HG03565 (cell line): ENCODE data around the gene FRMD4A.

Experiments
- ATAC-seq: cut with Tn5 transposase; IDR thresholded peaks from one replicate; pipeline ENCODE4 v1.9.1; 2021; ENCODE audit warnings: mild to moderate bottlenecking, moderate library complexity; ENCODE audit not compliant: unreplicated experiment

FRMD4A gene

DNA sequence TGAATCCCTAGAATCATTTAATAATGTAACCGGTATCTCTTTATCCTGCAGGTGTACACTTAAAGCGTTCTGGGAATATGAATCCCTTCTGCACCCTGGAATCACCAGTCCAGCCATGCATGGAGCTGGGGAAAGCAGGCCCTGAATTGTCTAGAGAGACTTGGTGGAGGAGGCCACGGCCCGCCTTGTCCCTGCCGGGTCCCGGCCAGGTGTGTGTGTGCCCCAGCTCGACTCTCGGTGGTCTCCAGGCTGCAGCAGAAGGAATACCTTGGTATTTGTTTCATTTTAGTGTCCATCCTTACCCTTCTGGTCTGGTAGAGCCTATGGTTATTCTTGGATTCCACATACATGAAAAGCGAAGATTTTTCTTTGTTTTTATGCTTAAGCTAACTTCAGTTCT is 685.9 kb downstream of the FRMD4A start:
- no peak for ATAC-seq

DNA sequence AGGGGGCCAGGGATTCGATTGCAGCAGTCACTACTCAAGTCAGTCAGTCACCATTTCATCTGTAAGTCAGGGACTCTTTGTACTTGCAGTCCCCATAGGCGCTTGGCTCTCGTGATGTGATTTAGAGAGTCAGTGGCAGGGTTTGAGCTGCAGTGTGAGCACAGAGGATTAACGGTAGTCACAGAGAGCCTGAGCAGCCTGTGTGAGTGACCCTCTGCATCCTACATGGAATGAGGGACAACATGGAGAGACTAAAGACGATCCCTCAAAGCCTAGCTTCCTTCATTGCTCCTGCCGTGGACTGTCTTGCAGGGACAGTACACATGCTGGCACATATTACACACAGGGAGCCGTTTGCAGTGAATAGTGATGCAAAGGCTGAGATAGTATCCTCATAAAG is 687.7 kb downstream of the FRMD4A start:
- no peak for ATAC-seq

DNA sequence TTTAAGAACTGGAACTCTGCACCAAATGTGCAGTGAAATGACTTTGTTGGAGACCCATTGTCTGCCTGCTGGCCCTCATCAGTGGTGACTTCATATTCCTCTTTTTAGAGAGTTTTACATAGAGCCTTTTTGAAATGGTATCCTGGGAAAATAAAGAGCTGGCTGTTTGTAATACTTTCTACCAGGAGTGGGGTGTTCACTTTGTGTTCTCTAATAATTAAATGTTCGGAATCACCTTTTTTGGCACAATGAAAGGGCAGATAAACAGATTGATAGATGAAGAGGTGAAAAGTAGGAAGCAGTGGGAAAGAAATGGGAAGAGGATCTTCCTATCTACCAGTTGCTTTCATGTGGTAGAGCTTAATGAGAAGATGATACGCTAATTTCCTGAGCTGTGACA is 688.4 kb downstream of the FRMD4A start:
- no peak for ATAC-seq

DNA sequence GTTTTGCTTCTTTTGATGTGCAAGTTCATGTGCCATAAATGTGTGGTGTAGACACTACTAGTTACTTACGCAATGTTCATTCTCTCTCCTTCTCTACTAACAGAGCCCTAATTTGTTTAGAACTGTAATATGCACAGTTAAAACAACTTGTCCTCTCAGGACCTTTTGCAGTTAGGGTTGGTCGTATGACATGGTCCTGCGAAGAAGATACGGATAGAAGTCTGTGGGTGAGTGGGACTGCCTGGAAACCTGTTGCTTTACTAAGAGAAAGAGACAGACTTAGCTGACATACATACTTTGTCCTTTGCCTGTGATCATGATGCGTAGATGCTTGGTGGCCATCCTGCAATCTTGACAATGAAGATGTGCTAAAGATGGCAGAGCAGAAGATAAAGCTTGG is 692.8 kb downstream of the FRMD4A start:
- no peak for ATAC-seq

DNA sequence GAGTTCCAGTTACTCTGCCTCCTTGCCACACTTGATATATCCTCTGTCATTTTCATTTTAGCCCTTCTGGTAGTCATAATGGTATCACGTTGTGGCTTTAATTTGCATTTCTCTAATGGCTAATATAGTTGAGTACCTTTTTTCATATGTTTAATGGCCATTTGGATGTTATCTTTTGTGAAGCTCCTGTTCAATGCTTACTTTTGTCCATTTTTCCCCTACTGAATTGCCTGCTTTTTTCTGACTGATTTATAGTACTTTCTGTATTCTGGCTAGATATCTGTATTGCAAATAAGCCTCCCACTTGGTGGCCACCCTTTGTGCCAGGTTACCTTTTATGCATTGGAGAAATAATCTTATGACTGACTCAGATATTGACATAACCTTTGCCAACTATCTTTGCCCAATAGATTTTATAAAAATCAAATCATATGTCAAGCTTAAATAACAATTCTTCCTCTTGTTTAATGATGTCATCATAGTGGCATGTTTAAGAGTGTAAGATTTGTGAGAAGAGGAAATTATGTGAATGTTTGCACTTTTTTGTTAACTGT is 693.3 kb downstream of the FRMD4A start:
- no peak for ATAC-seq

DNA sequence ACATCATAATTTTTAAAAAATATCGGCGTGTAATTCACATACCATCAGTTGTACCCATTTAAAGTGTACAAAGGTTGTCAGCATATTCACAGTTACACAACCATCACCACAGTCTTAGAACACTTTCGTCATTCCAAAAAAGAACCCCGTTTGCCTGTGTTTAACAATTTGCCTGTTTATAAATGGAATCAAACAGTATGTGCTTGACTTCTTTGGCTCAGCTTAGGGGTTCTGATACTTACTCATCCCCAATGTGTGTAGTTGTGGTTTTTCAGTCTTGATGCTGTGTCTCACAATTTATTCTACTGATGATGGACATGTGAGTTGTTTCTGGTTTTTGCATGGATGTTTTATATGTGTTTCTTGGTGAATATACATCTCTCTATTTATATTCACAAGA is 693.9 kb downstream of the FRMD4A start:
- no peak for ATAC-seq

DNA sequence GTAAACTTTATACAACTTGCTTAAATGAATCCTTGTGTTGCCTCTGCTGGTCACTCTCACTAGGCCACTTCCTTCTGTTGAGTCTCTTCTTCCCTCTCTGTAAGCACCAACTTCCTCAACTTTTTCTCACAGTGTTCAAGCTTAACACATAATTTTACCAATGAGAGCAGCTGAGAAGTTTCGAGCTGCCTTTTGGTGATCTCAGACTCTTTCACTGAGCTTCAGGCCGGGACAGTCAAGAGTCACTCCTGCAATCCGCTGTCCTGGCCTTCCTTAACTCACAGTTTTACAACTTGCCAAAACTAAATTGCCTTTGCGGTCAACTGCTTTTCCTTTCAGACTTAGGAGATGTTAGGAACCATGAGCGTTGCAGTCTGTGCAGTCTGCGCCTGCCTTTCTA is 696.5 kb downstream of the FRMD4A start:
- ATAC-seq = no peak

DNA sequence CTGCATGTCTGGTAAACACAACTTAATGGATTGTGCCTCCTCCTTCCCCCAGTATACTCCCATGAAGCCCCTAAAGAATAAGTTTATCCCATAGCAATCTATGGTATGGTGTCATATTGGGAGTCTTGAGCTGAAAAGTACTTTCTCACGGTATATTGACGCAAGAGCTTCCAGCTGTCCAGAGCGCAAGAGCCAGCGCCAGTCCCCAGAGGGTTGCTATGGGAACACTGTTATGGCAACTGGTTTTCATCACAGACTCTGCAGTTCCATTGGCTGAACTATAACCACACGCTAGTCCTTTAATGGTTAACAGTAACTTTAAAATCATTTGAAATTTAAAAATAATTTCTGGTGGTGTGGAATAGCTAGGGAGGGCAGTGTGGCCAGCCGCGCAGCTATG is 697.0 kb downstream of the FRMD4A start:
- ATAC-seq = no peak

DNA sequence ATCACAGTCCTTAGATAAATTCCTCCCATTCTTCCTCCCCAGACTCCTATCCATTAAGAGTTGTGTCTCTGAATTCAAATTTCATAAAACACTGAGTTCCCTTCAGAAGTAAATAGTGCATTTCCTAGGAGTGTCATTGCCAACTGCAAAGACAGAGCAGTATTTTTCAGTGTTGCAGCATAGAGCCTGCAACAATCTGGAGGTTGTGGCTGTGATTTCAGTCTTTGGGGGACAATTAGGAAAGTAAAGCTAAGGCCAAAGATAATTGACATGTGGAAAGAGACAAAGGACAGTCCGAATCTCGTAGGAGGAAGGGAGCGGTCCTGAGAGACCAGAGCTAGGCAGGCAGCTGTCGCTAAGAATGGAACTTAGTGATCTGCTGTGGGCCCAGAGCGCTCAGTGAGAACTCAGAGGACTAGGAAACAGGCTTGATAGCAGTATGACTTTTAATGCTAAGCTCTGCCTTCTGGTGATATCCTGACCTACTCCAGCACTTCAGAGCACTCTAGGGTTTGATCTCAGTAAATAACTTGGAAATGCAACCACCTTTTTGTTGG is 697.8 kb downstream of the FRMD4A start:
- no peak for ATAC-seq

DNA sequence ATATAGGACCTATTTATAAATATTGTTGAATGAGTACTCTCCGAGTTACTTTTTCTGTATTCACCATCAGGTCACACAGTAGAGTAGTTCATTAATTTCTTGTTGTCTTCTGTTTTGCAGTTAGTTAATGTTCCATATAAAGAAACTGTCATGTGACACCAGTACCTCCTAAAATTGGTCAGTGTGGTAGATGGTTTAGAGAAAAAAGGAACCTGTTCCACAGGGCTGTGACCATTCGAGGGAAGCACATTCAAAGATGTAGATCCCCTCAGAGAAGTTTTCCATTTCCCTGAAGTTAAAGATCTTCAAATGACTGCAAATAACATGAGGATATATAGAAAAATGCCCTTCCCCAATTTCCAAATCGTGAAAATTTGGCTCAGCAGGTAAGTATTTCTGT is 698.3 kb downstream of the FRMD4A start:
- no peak for ATAC-seq

DNA sequence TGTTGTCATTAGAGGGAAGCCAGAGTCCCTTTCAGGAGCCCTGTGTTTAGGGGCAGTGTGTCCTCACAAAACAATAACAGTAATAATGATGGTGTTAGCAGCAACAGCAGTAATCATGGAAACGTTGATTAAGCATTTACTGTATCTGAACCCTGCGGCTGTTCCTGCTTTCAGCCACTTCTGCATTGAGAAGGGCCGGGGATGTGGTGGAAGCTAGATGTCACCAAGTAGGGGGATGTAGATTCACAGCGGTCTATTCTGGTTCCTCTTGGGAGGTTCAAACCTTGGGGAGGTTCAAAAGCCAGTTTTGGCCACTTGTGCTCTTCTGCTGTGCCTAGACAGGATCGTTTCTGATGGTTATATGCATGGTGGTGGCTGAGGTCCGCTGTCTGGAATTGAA is 699.1 kb downstream of the FRMD4A start:
- ATAC-seq = no peak

DNA sequence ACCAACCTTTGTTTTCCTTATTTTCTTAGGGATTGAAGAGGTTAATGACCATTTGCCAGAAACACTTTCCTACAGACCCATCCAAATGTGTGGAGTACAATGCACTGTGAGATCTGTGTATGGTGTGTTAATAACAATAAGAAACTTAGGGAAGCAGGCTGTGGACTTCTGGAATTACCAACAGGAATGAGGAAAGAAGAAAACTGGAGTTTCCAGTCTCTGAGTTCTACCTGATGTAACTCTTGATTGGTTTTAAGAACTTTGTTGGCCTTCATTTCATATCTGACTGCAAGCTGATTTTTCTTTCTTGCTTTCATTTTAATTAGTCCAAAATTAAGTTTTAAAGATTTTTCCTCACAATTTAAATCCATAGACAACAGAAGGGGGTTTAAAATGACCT is 700.5 kb downstream of the FRMD4A start:
- ATAC-seq = no peak

DNA sequence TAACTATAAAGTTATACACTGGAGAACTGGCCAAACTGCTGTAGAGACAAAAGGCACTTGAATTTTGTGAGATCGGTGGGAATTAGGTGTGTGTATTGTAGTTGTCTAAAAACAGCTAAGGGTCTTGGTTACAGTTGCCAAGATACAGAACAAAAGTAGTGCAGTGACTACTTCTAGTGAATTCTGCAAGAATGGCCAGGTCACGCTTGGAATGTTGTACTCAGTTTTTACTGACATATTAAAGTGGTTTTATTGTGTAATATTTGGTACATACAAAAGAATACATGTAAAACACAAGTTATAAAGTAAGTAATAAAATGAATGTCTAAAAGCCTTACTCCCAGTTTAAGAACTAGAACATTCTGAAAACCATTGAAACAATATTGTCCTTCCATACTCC is 701.6 kb downstream of the FRMD4A start:
- ATAC-seq = no peak

DNA sequence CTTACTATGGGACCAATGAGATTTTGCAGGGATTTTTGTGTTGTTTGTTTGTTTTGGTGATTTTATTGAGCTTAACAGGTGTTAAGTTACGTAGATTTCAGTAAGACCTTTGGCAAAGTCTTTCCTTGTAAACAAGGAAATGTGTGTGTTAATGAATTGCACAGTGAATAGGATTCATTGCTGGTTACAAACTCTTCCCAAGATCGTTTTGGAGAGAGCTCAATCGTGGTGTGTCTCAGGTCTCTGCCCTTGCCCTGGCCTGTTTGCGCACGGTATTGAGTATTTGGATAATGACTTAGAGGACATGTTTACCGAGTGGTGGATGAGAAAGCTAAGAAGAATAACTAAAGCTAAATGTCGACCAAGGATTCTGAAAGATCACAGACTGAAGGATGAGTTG is 702.1 kb downstream of the FRMD4A start:
- ATAC-seq = no peak

DNA sequence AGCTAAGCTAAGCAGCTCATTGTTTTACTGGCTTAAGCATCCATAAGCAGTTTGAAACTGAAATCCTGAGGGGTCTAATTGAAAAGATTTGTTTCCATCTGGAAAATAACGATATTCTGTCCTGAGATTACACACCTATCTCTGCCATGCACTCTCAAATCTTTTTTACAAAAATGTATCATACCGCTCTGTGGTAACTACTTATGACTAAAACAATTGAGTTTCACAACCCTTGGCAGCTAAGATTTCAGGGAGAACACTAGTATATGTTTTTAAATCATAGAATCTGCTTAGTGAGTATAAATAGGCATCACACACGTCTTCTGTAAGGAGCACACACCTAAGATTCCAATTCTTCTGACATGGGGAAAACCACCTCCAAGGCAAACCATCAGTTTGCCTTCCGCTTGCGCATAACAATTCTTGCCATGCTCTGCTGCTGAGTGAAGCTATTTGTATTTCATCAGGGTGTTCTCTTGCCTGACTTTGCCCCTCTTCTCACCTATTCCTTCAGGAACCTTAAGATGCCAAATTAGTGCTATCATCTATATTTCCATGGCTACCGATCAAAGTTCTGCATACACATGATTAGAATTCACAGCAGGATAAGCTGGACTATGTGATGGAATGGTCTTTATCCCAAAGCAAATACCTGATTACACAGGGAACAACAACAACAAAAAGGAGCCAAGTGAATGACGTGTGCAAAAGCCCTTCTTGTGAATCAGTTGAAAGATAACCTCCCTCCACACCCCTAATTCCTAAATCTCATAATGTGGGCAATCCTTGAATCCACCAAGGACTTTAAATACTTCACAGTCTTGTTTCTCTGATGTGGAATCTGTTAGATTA is 703.0 kb downstream of the FRMD4A start:
- ATAC-seq = no peak

DNA sequence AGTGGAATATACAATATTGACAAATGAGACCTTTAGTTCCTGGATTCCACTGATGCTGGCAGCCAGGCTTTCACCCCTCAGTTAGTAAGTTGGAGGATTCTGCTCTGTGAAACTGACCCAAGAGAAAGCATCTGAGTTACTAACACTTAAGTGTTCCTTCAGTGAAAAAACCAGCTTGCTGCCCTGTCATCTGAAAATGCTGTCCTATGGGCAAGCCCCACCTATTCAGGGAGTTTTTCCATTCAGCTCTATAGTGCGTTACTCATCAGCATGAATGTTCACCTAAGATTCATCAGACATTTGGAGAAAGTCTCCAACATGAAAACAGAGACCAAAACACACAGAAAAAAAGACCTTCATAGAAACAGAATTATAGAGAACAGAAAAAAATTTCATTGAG is 706.1 kb downstream of the FRMD4A start:
- ATAC-seq = no peak

DNA sequence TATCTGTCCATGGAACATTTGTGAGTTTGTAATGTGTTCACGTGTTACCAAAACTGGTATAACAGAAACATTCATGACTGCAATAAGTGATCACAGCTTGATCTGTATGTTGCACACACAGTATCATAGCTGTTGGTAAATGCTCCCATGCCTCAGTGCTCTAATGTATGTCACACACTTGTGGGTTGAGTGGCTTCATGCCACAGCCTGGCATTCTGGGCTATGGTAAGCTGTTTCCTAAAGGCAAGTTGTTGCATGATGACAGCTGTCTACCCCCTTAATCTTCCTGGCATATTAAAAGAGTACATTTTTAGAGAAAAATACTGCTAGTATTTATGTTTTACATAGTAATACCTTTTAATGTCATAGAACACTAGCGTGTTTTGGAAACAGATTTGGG is 708.8 kb downstream of the FRMD4A start:
- ATAC-seq = no peak

DNA sequence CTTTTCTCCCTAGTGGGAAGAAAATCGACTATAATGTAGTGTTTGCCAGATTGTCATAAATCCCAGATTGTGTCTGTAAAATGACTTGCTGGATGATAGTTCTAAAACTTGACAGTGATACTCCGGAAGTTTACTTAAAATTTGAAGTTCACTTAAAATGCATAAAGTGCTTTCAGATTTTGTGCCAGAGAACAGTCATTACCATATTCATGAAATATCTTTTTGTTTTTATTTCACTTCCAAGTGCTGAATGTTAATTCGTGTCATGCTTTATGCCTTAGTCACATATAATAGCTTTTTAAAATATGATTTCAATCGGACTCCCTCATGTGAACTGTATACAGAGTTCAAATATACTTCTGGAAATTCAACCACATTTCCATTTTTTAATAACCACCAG is 713.6 kb downstream of the FRMD4A start:
- no peak for ATAC-seq

DNA sequence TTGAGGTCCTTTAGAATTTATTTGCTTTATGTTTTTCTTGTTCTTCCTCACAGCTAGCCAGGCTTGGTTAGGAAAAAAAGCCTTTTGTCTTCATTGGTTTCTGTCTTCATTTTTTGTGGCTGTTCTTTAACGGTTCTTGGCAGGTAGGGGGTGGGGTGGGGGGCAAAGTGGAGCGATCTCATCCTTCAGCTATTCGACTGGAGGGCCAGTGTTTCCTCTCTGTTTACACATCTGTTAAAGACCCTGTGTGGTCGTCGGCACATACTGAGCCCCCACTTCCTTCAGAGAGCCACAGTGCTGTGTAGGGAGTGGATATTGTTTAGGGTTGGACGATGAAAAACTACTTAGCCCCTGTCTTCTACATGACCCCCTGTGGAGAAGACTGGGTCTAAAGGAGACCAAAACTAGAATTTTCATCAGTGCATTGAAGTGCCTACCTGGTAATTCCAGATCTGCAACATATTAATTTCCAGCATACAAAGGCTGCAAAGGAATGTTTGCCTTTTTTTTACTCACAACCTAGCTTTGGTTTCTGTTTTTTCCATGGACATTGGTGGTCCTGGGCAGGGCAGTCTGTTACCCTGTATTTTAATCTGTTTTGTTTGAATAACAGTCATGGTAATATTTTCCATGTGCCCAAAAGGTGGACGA is 714.9 kb downstream of the FRMD4A start:
- ATAC-seq = no peak

DNA sequence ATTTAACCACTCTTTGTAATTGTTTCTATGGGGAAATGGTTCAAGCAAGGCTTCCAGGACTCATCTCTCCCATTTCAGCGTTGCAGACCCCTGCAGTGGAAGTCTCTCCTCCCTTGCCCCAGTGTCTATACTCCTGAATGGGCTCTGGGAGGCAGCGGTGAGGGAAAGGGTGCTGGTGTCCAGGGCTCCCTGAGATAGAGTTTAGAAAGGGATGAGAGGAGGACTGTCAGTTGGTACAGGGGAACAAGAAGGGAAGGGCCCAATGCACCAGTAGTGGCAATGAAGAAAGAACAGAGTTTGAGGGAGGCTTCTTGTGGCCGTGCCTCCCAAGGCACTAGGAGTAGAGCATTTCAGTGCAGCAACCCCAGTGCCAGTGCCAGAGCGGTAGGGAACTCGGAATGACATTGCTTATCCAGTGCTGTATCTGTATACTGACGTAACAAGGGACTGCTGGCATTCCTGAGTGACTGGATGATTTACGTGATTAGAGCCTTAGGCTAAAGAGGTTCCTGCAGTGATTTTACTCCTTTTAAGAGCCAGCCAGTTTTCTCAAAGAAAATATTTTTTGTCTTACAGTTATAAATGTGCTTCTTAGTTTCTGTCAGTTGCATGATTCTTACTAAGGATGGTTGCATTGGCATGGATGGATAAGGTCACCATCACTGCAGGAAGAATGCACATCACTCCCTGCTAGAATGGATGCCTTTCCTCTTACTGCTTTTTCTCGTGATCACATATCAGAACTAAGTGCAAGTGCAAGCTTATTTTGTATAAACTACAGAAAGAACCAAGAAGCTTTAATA is 716.0 kb downstream of the FRMD4A start:
- no peak for ATAC-seq

DNA sequence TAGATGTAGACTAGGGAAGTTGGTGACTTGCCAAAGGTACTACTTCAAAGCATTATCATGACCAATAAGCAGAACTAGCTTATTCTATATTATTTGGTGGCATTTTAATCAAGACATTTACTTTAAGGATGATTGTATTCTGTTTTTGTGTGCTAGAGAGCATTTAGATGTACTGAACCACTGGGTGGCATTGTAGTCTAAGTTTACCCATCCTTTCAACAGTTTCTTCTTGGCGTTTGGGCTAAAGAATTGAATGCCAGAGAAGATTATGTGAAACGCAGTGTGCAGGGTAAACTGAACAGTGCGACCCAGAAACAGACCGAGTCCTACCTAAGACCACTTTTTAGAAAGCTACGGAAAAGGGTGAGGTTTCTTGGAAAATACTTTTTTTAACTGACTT is 717.2 kb downstream of the FRMD4A start:
- ATAC-seq = no peak
